ENCODE measurements around the gene PFKFB1. TPM values are rescaled to one million over a fixed set of nuclear protein-coding genes. Genes with fewer than 3 reads are reported as not detected.
"Not testable (repeated sequence)": the region's sequence is repeated elsewhere in the genome, so short reads cannot be mapped to it uniquely, and the experiment has no call there.

PFKFB1 gene
- polyA plus RNA-seq, 2 of the 4 experiments (the other 2 are of a cell fraction): 0.04 to 0.28 TPM

GRCh38 chrX:54991706-54992105 is 2.3 kb downstream of the PFKFB1 start:
- 66% methylated on average over 2 of the region's 2 CpGs for WGBS (ENCODE audit: missing lambda C conversion rate)
- Histone ChIP-seq H3K9me3 (no peaks in the 10 kb centered on the region), H3K4me1 (no peaks in the 10 kb centered on the region), H3K27ac (no peak overlapping the region), H3K4me2 (no peak overlapping the region), H3K4me3 (no peak overlapping the region)
- ChIA-PET CTCF (no interaction called here), POLR2A (no interaction called here)
- no peak for DNase-seq (ENCODE audit: low read depth in 1 of 2, low spot score in 1 of 2)
- no peak for ATAC-seq
- no peak for TF ChIP-seq EP300 (IDR thresholded peaks at IDR 0.05)
- TF ChIP-seq MAZ (IDR thresholded peaks at IDR 0.05; ENCODE audit: borderline replicate concordance, low read depth, low read length): no peak
- TF ChIP-seq RAD21 (conservative IDR thresholded peaks at IDR 0.05 in 1 of 2, IDR thresholded peaks at IDR 0.05 in 1 of 2): no peak
- TF ChIP-seq CHD2 (IDR thresholded peaks at IDR 0.05; ENCODE audit: low read length, partially characterized antibody): no peak
- no peak for TF ChIP-seq ESRRA (IDR thresholded peaks at IDR 0.05; ENCODE audit: borderline replicate concordance, low read length)
- FAIRE-seq: no peak

GRCh38 chrX:54983306-54983705 is 10.7 kb downstream of the PFKFB1 start:
- FAIRE-seq, POLR2A ChIA-PET, CTCF ChIA-PET: not testable (repeated sequence)

GRCh38 chrX:54980334-54980733 is 13.7 kb downstream of the PFKFB1 start:
- H3K27ac ChIP-seq: no peak overlapping the region
- no peaks in the 10 kb centered on the region for H3K4me1 ChIP-seq
- TF ChIP-seq RFX5 (IDR thresholded peaks at IDR 0.05) (no peak), CHD2 (IDR thresholded peaks at IDR 0.05; ENCODE audit: low read length, partially characterized antibody) (no peak), BHLHE40 (IDR thresholded peaks at IDR 0.05; ENCODE audit: low read depth, low read length) (no peak), MAX (IDR thresholded peaks at IDR 0.05) (no peak), JUN (IDR thresholded peaks at IDR 0.05) (no peak), POLR2A (IDR thresholded peaks at IDR 0.05; ENCODE audit: low read length) (no peak), BCL3 (IDR thresholded peaks at IDR 0.05) (no peak), HES2 (IDR thresholded peaks at IDR 0.05) (no peak), TP53 (CRISPR knock-in tag; IDR thresholded peaks at IDR 0.05) (no peak), SMC3 (IDR thresholded peaks at IDR 0.05) (no peak), POLR2AphosphoS2 (conservative IDR thresholded peaks at IDR 0.05; ENCODE audit: low read length) (no peak), GATA3 (IDR thresholded peaks at IDR 0.05; ENCODE audit: borderline replicate concordance) (no peak), MYC (IDR thresholded peaks at IDR 0.05; ENCODE audit: borderline replicate concordance, low read length) (no peak), ZNF302 (CRISPR knock-in tag; IDR thresholded peaks at IDR 0.05) (no peak), FOSL2 (IDR thresholded peaks at IDR 0.05) (no peak), FOSL2 (CRISPR knock-in tag; IDR thresholded peaks at IDR 0.05) (no peak), RAD21 (conservative IDR thresholded peaks at IDR 0.05 in 1 of 2, IDR thresholded peaks at IDR 0.05 in 1 of 2) (no peak), CBX8 (IDR thresholded peaks at IDR 0.05) (no peak), USF2 (IDR thresholded peaks at IDR 0.05) (no peak), MAFK (IDR thresholded peaks at IDR 0.05; ENCODE audit: partially characterized antibody) (no peak)
- H3K9me3 ChIP-seq: no peaks in the 10 kb centered on the region
- ChIA-PET POLR2A (no interaction called here), CTCF (no interaction called here)
- DNase-seq (ENCODE audit: low read depth in 1 of 2, low spot score in 1 of 2) (no peak), ATAC-seq (no peak), FAIRE-seq (peak; percentile 85)
- 20% methylated on average over 6 of the region's 6 CpGs for WGBS (ENCODE audit: missing lambda C conversion rate)
- H3K4me3 ChIP-seq: no peak overlapping the region
- H3K4me2 ChIP-seq: no peak overlapping the region

More at GRCh38 chrX:54983306-54983705, 10.7 kb downstream of the PFKFB1 start:
- not testable (repeated sequence) for H3K9me3 ChIP-seq; H3K4me3 ChIP-seq; H3K27ac ChIP-seq; DNase-seq (ENCODE audit: low read depth in 1 of 2, low spot score in 1 of 2); H3K4me2 ChIP-seq; ATAC-seq; H3K4me1 ChIP-seq
- 0% methylated on average over 2 of the region's 2 CpGs for WGBS (ENCODE audit: missing lambda C conversion rate)
